Activated naive CD8-positive, alpha-beta T cell treated with anti-CD3 and anti-CD28 coated beads, Interleukin-2, amount 50 U/mL, for 24 hours (primary cell): Measurements from ENCODE around the gene TUBB1.
"Not testable (repeated sequence)": the region's sequence is repeated elsewhere in the genome, so short reads cannot be mapped to it uniquely, and the experiment has no call there.

Experiments
- ATAC-seq: fragments of 150-1000 bp; cut with Tn5 transposase; one replicate; pipeline ENCODE4 v1.10.0; 2021
- DNase-seq: peaks from one replicate; pipeline ENCODE4 v3.0.0; 2021
- H3K27ac Mint-ChIP-seq: one replicate; pipeline ENCODE4 v1.8.0; 2021; ENCODE audit warnings: mild to moderate bottlenecking, mixed read lengths
- H3K27me3 Mint-ChIP-seq: one replicate; pipeline ENCODE4 v1.8.0; 2021; ENCODE audit warnings: mixed read lengths
- H3K36me3 Mint-ChIP-seq: one replicate; pipeline ENCODE4 v1.8.0; 2021; ENCODE audit warnings: low read depth, mixed read lengths
- H3K4me1 Mint-ChIP-seq: one replicate; pipeline ENCODE4 v1.8.0; 2021; ENCODE audit warnings: mixed read lengths
- H3K4me3 Mint-ChIP-seq: one replicate; pipeline ENCODE4 v1.8.0; 2021; ENCODE audit warnings: mild to moderate bottlenecking, moderate library complexity, mixed read lengths
- H3K9me3 Mint-ChIP-seq: one replicate; pipeline ENCODE4 v1.8.0; 2021; ENCODE audit warnings: mixed read lengths

TUBB1 gene

GRCh38 chr20:59006864-59007664 is 12.2 kb upstream of the TUBB1 start, which contains the start of gene CTSZ:
Gene CTSZ (minus strand): TSS chr20:59007254. CDS start chr20:59007128, 126 bp downstream.
- Mint-ChIP-seq H3K9me3 (no peaks in the 10 kb centered on the region), H3K4me3 (peak within 1 kb of the TSS; percentile 78), H3K27ac (peak within 1 kb of the TSS; percentile 71), H3K36me3 (peaks cover 6% of the 10 kb centered on the region), H3K27me3 (no peaks in the 10 kb centered on the region), H3K4me1 (peaks cover 41% of the 10 kb centered on the region)
- DNase-seq (peak; percentile 58), ATAC-seq (peak; percentile 60)

- peaks cover 40% of the 10 kb centered on the region for H3K4me1 Mint-ChIP-seq
- H3K27ac Mint-ChIP-seq: peak overlapping the region; percentile 71
- H3K36me3 Mint-ChIP-seq: peaks cover 6% of the 10 kb centered on the region
- no peaks in the 10 kb centered on the region for H3K27me3 Mint-ChIP-seq
- DNase-seq: peak; percentile 42
- ATAC-seq: no peak
- H3K4me3 Mint-ChIP-seq: peak overlapping the region; percentile 73
- H3K9me3 Mint-ChIP-seq: no peaks in the 10 kb centered on the region
Measured at GRCh38 chr20:59007665-59008511, 11.3 kb upstream of the TUBB1 start.

GRCh38 chr20:59008715-59009336 is 10.4 kb upstream of the TUBB1 start:
- H3K9me3 Mint-ChIP-seq: no peaks in the 10 kb centered on the region
- no peak for DNase-seq
- H3K36me3 Mint-ChIP-seq: peaks cover 4% of the 10 kb centered on the region
- H3K27me3 Mint-ChIP-seq: no peaks in the 10 kb centered on the region
- ATAC-seq: no peak
- no peak overlapping the region for H3K4me3 Mint-ChIP-seq
- no peak overlapping the region for H3K27ac Mint-ChIP-seq
- peaks cover 43% of the 10 kb centered on the region for H3K4me1 Mint-ChIP-seq

GRCh38 chr20:59010321-59010994 is 8.8 kb upstream of the TUBB1 start:
- no peak for ATAC-seq
- Mint-ChIP-seq H3K27ac (no peak overlapping the region), H3K9me3 (no peaks in the 10 kb centered on the region), H3K4me1 (peaks cover 38% of the 10 kb centered on the region), H3K27me3 (no peaks in the 10 kb centered on the region), H3K4me3 (no peak overlapping the region), H3K36me3 (no peaks in the 10 kb centered on the region)
- DNase-seq: no peak

- DNase-seq (no peak), ATAC-seq (no peak)
- Mint-ChIP-seq H3K9me3 (no peaks in the 10 kb centered on the region), H3K27me3 (no peaks in the 10 kb centered on the region), H3K27ac (no peak overlapping the region), H3K4me3 (no peak overlapping the region), H3K36me3 (no peaks in the 10 kb centered on the region), H3K4me1 (peaks cover 37% of the 10 kb centered on the region)
Measured at GRCh38 chr20:59010995-59011873, 8.0 kb upstream of the TUBB1 start.

- not testable (repeated sequence) for H3K4me3 Mint-ChIP-seq, H3K36me3 Mint-ChIP-seq, ATAC-seq, DNase-seq, H3K27ac Mint-ChIP-seq, H3K9me3 Mint-ChIP-seq, H3K27me3 Mint-ChIP-seq
- H3K4me1 Mint-ChIP-seq: peaks cover 43% of the 10 kb centered on the region
Measured at GRCh38 chr20:59011874-59012157, 7.4 kb upstream of the TUBB1 start.

- ATAC-seq: no peak
- Mint-ChIP-seq H3K36me3 (no peaks in the 10 kb centered on the region), H3K9me3 (no peaks in the 10 kb centered on the region), H3K4me3 (no peak overlapping the region), H3K27me3 (no peaks in the 10 kb centered on the region), H3K27ac (no peak overlapping the region), H3K4me1 (peaks cover 46% of the 10 kb centered on the region)
- no peak for DNase-seq
Measured at GRCh38 chr20:59013031-59013951, 5.9 kb upstream of the TUBB1 start.

GRCh38 chr20:59013959-59014608 is 5.1 kb upstream of the TUBB1 start:
- no peak for DNase-seq
- Mint-ChIP-seq H3K36me3 (no peaks in the 10 kb centered on the region), H3K27ac (peak overlapping the region; percentile 29), H3K4me3 (no peak overlapping the region), H3K9me3 (no peaks in the 10 kb centered on the region), H3K4me1 (peaks cover 46% of the 10 kb centered on the region), H3K27me3 (no peaks in the 10 kb centered on the region)
- peak; percentile 29 for ATAC-seq

GRCh38 chr20:59014680-59015389 is 4.4 kb upstream of the TUBB1 start:
- no peaks in the 10 kb centered on the region for H3K9me3 Mint-ChIP-seq
- H3K27ac Mint-ChIP-seq: no peak overlapping the region

GRCh38 chr20:59015411-59015810 is 3.8 kb upstream of the TUBB1 start:
- H3K27me3 Mint-ChIP-seq: no peaks in the 10 kb centered on the region
- H3K27ac Mint-ChIP-seq: no peak overlapping the region
- no peaks in the 10 kb centered on the region for H3K36me3 Mint-ChIP-seq
- H3K4me3 Mint-ChIP-seq: no peak overlapping the region
- ATAC-seq (no peak), DNase-seq (no peak)
- no peaks in the 10 kb centered on the region for H3K9me3 Mint-ChIP-seq
- peaks cover 46% of the 10 kb centered on the region for H3K4me1 Mint-ChIP-seq

More at GRCh38 chr20:59014680-59015389, 4.4 kb upstream of the TUBB1 start:
- ATAC-seq: no peak
- no peak for DNase-seq
- H3K36me3 Mint-ChIP-seq: no peaks in the 10 kb centered on the region
- H3K27me3 Mint-ChIP-seq: no peaks in the 10 kb centered on the region
- H3K4me3 Mint-ChIP-seq: no peak overlapping the region
- peaks cover 46% of the 10 kb centered on the region for H3K4me1 Mint-ChIP-seq

- H3K4me1 Mint-ChIP-seq: peaks cover 49% of the 10 kb centered on the region
- peak overlapping the region; percentile 41 for H3K27ac Mint-ChIP-seq
- no peak for ATAC-seq
- H3K36me3 Mint-ChIP-seq: no peaks in the 10 kb centered on the region
- no peak overlapping the region for H3K4me3 Mint-ChIP-seq
- H3K9me3 Mint-ChIP-seq: no peaks in the 10 kb centered on the region
- H3K27me3 Mint-ChIP-seq: no peaks in the 10 kb centered on the region
- no peak for DNase-seq
Measured at GRCh38 chr20:59015812-59016711, 3.2 kb upstream of the TUBB1 start.
